Left ventricle myocardium superior (tissue), 1 donor: ENCODE data around the gene FAM181A. TPM values are rescaled to one million over a fixed set of nuclear protein-coding genes. Genes with fewer than 3 reads are reported as not detected.

ENCODE experiments used
- ATAC-seq: fragments of 200-7000 bp; cut with Tn5 transposase; one replicate; pipeline ENCODE4 v1.9.1; 2020; ENCODE audit warnings: mild to moderate bottlenecking, moderate library complexity
- DNase-seq: peaks from one replicate; pipeline ENCODE4 v3.0.0-alpha.2; 2020
- intact Hi-C: fragments of 100-400 bp; cut with micrococcal nuclease; formaldehyde crosslinking; loops from one replicate; pipeline ENCODE4 v1.11.0; 2022
- total RNA-seq: library from RNA; stranded (reverse); fragmentation: NEBNext Ultra II Directional; extraction: Animal tissue kit (Norgen Biotek cat#: 25700); gene quantifications from one replicate; pipeline ENCODE4 v1.2.1, GENCODE V29; 2021
- donor health status: DM: no; HTN: yes; CAD: no; lungs with severe emphysema.

Gene FAM181A
- total RNA-seq, 1 donor from 2014 or later: not detected

DNA sequence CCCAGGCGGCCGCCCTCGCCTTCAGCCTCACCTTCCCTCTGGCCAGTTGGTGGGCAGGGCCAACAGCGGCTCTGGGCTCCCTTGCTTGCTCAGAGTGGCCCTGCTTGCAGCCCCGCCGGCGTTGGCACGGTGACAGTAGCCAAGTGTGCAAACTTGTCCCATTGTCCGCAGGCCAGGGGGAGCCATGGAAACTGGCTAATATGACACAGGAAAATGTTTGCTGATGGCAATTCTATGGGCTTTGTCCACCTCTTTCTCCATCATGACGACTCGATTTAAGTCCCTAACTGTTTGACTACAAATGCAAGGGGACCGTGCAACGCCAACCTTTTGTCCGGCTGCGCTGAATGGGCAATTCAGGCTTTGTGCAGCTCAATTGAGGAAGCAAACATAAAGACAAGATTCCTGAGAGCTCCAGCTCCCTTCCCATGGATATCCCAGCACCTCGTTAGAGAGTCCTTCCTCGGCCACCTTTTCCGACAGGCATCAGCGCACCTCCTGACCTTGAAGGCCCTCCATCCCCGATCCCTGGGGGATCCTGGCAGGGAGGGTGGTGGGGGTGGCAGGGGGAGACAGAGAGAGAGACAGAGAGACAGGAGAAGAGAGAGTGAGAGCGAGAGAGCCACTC lies 785 bp upstream of the FAM181A start:
- DNase-seq (no peak), ATAC-seq (no peak)
- intact Hi-C loops: no loop called here

DNA sequence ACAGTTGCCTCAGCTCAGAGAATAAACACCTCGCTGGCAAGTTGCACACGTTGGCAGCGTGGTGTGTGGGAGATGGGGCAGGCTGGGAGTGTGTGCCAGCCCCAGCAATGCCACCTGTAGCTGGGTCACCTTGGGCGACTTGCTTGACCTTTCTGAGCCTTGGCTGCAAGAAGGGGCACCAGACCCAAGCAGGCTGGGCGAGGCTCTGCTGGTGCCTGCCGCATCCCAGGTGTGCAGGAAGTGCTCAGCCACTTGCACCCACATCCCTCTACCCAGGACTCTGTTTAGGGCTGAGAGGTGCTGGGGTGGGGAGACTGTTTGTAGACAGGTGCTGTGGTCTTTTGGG lies 629 bp downstream of the FAM181A start:
- DNase-seq: no peak

DNA sequence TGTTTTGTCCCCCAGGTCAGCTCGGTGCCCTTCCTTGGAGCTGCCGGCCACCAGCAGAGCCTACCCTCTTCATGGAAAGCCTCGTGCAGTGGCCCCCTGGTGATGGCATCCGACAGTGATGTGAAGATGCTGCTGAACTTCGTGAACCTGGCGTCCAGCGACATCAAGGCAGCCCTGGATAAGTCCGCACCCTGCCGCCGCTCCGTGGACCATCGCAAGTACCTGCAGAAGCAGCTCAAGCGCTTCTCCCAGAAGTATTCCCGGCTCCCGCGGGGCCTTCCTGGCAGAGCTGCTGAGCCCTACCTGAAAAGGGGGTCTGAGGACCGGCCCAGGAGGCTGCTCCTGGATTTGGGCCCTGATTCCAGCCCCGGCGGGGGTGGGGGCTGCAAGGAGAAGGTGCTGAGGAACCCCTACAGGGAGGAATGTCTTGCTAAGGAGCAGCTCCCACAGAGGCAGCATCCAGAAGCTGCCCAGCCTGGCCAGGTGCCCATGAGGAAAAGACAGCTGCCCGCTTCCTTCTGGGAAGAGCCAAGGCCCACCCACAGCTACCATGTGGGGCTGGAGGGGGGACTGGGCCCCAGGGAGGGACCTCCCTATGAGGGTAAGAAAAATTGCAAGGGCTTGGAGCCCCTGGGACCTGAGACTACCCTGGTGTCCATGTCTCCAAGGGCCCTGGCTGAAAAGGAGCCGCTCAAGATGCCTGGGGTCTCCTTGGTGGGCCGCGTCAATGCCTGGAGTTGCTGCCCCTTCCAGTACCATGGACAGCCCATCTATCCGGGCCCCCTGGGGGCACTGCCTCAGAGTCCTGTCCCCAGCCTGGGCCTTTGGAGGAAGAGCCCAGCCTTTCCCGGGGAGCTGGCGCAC lies 1.3 kb downstream of the FAM181A start:
- peak; percentile 10 for ATAC-seq
- intact Hi-C loops: no loop called here

More for the DNA sequence above, 629 bp downstream of the FAM181A start:
- intact Hi-C loops: no loop called here
- ATAC-seq: peak; percentile 9

DNA sequence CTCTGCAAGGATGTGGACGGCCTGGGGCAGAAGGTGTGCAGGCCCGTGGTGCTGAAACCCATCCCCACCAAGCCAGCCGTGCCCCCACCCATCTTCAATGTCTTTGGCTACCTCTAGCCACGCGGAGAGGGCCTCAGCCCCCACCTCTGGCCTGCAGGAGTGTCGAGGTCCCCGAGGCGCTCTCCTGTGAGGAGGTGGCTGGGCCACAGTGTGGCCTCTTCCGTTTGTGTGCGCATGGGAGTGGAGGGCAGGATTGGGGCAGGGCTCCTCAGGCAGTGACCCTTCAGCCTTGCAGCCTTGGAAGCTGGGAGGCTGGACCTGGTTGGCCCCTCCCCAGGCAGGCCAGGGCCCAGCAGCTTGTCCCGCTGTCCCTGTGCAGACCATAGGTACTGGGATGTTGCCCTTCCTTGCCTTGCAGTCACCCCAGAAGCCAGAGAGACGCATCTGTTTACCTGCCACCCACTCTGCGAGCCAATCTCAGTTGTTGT lies 1.9 kb downstream of the FAM181A start:
- intact Hi-C loops: no loop called here
- DNase-seq (no peak), ATAC-seq (peak; percentile 10)

More for the DNA sequence above, 1.3 kb downstream of the FAM181A start:
- DNase-seq: no peak

DNA sequence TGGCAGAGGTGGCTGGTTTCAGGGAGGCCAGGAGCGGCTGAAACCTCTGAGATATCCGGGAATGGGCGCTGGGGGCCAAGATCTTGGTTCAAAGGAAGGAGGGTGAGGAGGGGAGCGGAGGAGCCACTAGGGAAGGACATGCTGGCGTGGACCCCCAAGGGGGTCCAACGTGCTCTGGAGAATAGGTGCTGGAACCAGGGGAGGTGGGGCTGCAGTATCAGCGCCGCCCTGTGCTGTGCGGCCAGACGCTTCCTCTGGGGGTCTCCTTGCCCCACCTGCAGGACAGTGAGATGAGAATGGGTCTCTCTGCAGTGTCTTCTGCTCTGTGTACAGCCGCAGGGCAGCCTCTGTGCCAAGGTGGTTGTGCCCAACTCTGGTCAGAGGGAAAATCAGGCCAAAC lies 2.5 kb downstream of the FAM181A start:
- intact Hi-C loops: no loop called here
- DNase-seq: no peak
- no peak for ATAC-seq

DNA sequence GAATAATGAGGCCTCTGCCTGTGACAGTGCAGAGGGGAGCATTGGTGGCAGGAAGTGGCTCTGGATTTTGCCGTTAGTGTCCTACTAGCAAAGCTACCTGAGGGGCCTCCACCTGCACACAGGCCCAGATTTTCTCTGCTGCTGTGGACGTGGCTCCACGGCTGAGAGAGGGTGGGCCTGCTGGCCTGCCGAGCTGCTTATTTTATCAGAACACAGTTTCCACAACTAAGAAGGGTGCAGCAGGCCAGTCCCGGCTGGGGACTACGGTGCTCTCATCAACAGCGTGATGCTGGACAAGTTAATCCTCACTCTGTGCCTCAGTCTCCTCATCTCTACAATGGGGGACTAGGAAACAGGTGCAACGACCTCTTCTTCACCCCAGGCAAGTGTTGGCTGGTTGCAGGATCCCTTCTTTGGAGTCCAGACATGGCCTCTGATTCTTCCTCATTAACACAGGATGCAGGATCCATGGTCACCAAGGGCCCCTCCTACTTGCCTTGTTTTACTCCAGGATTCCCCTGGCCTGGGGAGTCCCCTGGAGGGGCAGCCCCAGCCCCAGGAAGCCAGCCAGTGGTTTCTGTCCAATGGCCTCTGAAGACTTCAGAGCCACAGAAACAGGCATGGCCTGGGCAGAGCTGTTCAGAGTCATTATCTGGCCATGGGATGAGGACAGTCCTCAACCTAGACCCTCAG lies 3.3 kb downstream of the FAM181A start:
- intact Hi-C loops: no loop called here
- no peak for DNase-seq
- no peak for ATAC-seq

DNA sequence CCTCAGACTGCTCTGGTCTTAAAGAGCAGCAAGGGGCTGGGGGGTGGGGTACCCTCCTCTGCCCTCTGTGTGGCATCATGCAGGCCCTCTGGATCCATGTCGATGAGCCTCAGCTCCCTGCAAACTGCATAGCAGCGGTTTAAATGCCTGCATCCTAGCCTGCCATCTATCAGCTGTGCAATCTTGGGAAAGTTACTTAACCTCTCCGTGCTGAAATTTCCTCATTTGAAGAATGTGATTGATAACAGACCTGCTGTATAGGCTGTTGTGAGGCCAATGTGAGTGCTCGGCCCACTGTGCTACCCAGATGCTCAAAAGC lies 3.8 kb downstream of the FAM181A start:
- DNase-seq: no peak
- intact Hi-C loops: no loop called here
- peak; percentile 3 for ATAC-seq

DNA sequence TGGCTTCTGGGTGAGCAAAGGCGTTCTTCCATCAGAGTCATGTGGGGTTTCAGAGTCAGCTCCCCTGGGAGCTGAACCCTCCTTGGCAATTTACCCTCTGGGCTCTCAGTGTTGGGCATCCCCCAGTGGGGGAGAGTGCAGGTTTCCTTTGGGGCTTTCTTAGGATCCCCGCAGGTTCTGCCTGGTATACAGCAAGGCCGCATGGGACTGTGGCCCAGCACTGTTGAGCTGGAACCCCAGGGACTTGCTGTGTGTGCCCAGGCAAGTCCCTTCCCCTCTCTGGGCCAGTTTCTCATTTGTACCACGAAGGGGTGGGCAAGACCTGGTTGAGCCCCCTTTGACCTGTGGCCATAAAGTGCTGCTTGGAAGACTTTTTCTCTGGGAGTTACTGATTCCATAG lies 5.5 kb downstream of the FAM181A start:
- intact Hi-C loops: no loop called here
- DNase-seq: no peak

DNA sequence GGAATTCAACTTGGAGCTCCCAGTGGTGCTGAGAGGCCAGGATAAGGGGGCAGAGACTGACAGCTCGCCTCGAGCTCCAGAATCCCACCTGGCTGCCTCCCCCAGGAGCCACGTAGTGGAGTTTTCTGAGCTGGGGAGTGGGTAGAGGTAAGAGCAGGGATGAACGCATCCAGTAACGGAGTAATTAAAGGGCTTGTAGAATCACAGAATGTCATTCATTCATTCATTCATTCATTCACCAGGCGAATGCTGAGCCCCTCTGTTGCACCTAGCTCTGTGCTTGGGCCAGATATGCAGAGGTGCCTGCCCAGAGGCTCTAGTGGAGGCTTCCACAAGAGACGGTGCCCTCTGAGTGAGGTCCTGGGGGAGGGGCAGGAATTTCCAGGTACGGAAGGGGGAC lies 8.1 kb downstream of the FAM181A start:
- intact Hi-C loops: no loop called here
- DNase-seq: no peak
- no peak for ATAC-seq

More for the DNA sequence above, 5.5 kb downstream of the FAM181A start:
- no peak for ATAC-seq

DNA sequence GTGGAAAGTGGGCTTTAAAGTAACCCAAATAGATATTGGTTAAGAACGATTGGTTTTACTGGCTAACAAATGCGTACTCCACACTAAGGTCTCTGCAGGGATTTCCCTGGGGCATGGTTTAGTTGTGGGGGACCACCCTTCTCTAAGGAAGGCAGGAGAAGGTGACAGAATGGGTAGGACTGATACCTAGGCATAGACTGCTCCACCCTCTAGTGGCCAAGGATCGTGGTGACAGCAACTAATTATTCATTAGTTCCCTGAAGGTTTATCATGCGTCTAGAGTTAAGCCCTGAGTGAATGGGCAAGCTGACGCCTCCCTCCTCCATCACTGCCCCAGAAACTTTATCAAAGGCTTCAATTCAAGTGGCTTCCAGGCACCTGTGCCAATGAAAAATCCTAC lies 9.1 kb downstream of the FAM181A start:
- intact Hi-C loops: no loop called here
- DNase-seq (no peak), ATAC-seq (no peak)

DNA sequence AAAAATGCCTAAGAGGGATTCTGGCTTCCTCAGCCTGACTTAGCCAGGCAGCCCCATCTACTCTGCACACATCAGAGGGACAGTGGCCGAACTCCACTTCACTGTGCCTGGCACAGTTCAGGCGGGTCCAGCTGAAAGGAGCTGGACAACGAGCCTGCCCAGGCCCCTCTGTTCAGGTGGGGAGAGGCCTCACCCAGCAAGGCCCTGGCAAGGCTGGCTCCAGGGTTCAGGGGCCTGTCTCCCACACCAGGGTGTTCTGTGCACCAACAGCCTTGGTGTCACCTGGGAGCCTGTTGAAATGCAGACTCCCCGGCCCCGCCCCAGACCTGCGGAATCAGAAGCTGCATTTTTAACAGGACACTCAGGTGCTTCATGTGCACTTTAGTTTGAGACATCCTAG lies 9.8 kb downstream of the FAM181A start:
- DNase-seq (no peak), ATAC-seq (no peak)
- intact Hi-C loops: no loop called here

DNA sequence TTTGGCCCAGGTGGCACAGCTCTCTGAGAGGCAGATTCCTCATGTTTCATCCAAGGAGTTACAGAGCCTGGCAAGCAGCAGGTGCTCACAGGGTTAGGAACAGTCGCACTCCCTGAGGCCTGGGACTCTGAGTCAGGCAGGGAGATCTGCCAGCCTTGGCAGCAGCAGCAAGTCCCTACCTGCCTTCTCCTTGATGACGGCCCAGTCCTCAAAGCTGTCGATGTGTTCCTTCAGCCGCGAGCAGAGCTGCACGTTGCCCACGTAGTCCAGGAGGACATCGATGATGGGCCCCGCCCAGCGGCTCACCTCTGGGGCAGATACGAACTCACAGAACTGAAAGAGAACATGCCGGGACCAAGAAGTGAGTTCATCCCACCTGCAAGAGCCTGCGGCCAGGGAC lies 10.4 kb downstream of the FAM181A start:
- DNase-seq (no peak), ATAC-seq (no peak)
- intact Hi-C loops: no loop called here

DNA sequence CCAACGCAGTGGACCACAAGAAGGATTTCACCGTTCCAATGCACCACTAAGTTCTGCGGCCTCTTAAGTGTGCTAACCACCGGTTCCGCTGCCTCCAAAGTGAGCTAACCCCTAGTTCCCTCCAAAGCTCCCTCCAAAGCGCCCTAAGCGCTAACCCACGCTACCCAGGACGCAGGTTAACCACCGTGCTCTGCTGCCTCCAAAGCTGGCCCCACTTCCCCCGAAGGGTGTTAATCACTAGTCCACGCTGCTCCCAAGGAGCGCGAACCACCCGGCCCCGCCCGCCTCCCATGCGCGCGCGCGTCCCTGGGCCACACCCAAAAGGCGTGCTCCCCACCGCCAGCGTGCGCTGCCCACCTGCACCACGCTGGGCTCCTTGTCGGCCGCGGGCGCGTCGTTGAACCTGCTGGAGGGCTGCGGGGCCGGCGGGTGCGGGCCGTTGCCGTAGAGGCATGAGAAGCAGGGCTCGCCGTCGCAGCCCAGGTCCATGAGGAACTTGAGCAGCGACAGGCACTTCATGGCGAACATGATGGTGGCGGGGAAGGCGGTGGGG lies 11.7 kb downstream of the FAM181A start:
- ATAC-seq: peak; percentile 2
- intact Hi-C loops: no loop called here
- no peak for DNase-seq

DNA sequence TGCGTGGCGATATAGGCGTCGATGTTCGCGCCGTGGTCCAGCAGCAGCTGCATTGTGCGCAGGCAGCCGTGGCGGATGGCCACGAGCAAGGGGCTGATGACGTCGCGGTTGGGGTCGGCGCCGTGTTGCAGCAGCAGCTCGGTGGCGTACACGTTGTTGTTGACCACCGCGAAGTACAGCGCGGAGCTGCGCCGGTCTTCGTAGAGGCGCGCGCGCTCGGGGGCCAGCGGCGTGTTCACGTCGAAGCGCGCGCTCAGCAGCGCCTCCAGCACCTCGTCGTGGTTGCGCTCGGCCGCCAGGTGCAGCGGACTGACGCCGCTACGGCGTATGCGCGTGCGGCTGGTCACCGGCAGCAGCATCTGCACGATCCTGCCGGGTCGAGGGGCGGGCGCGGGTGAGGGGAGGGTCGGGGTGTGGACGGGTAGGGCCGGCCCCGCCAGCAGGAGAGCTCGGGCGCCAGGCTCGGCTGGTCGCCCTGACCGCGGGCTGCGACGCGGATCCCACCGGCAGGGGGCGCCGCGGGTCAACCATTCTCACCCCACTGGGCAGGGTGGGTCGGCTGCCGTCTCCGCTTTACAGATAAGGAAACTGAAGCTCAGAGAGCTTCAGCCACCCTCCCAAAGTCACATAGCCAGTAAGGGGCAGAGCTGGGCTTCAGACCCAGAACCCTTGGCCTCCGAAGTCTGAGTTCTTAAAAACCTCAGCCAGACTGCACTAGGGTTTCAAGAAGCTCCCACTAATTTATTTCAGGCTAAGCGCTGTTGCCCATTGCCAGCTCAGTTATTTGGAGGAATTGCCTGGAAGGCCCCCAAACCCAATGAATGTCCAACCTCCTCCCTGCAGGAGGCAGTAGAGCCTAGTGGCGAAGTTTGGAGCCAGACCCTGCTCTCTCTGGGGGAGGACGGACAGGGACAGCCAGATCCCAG lies 12.4 kb downstream of the FAM181A start:
- DNase-seq: peak; percentile 89
- ATAC-seq: peak; percentile 71
- intact Hi-C loops: loop anchor here (10.0 kb wide), 1 partner anchor 65 kb away; no protein-coding TSS in a partner anchor

DNA sequence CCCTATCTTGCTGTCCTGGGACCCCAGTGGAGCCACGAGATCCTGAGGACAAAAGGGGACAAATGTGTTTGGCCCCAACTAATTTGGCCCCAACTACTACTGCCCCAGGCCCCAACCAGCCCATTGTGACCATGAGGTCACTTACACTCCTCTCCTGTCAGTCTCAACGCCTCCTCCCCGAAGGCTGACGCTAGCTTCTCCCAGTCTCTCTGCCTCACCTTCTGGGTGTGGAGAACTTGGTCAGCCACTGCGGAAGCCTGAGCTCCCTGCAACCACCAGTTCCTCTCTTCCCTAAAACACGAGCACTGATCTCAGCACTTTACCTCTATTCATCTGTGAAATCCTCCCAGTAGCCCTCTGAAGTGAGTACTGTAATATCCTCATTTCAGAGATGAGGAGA lies 13.3 kb downstream of the FAM181A start:
- intact Hi-C loops: loop anchor here (10.0 kb wide), 1 partner anchor 64 kb away; no protein-coding TSS in a partner anchor
- ATAC-seq: no peak
- DNase-seq: no peak

DNA sequence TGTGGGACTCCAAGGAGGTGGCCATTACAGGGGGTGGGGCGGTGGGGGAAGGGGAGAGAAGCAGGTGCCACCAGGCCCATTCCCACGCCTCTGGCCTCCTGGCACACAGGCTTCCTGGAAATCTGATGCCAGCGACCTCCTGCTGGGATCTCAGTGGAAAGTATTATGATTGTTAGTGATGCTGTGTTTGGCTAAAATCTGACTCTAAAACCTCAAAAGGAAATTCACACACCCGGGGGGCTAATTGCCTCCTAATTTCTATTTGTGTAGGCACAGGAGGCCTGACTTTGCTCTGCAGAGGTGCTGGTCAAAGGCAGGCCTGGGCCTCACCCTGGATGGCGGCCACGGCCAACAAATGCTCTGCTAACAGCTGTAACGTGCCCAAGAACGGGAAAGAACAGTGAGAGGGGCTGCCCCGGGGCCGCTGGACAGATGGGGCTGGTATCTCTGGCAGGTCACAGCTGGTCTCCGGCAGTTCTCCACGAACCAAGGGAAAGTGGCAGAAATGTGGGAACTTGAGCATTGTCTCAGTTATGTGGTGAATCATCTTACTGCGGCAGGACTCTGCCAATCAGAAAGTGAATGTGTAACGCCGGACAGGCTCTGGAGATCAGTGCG lies 14.3 kb downstream of the FAM181A start:
- ATAC-seq (no peak), DNase-seq (no peak)
- intact Hi-C loops: loop anchor here (10.0 kb wide), 1 partner anchor 63 kb away; no protein-coding TSS in a partner anchor

DNA sequence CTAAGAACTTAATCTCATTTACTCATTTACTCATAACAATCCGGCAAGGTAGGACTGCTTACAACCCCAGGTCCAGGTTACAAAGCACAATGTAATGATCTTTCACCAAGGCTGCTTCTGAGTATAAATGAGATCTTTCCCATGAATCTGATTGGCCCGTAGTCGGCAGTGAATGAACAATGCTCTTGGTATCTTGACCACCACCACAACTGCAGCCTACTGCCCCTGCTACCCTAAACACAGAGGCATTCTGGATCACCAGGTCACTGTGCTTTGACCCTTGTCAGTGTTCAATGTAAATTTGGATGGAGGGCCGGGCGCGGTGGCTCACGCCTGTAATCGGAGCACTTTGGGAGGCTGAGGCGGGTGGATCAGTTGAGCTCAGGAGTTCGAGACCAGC lies 15.9 kb downstream of the FAM181A start:
- ATAC-seq (no peak), DNase-seq (no peak)
- intact Hi-C loops: loop anchor here (10.0 kb wide), 1 partner anchor 62 kb away; no protein-coding TSS in a partner anchor

DNA sequence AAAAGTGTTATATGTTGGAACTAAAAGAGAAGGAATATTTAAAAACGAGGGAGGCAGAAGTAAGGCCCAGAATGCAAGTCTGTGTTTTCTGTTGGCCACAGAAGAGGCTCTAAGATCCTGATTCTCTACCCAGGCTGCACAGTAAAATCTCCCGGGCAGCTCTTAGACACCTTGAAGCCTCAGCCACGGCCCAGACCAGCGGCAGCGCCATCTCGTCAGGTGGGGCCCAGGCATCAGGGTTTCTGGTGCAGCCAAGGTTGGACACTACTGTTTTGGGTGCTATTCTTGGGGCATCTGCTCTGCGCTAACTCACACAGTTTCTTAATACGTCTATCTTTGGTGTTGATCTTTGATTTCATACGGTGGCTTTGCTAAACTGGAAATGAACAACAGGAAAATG lies 16.8 kb downstream of the FAM181A start:
- DNase-seq: no peak
- ATAC-seq: no peak
- intact Hi-C loops: loop anchor here (10.0 kb wide), 1 partner anchor 61 kb away; no protein-coding TSS in a partner anchor
